ENCODE data around the gene ZNF79. TPM values are rescaled to one million over a fixed set of nuclear protein-coding genes. Genes with fewer than 3 reads are reported as not detected.
A peak's percentile ranks its signal among the peaks of the same experiment; 100 is the strongest.

Gene ZNF79
- total and polyA plus RNA-seq, 9 of the 15 experiments (the other 6 are each of a cell fraction or from before 2014, with no cell fraction given), result 0.62 to 7.0 (median 4.1) TPM

DNA sequence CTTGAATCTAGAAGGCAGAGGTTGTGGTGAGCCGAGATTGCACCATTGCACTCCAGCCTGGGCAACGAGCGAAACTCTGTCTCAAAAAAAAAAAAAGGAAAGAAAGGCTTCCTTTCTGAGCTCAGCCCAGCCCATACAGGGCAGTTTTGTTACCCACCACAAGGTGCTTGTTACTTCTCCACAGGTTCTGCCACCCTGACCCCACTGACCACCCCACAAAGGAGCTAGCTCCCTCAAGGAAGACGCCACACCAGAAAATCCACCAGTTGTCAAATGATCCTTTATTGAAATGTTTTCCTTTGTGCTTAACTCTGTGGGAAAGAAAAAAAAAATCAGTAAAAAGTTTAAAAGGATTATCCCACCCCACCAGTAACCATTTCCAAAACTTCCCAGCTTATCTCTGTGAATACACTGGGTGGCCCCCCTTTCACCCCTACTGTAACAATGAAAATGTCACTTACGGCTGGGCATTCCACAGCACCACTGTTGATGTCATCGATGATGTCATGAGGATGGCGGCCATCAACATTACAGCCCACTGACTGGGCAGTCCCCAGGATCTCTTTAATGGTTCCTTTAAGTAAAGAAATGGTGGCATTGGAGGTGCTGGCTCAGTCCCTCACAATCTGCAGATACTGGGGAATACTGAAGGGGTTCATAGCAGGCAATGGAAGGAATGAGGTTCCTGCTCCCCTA is 23.4 kb downstream of the ZNF79 start:
- no peak overlapping the region for H2AFZ ChIP-seq (ENCODE audit: low read depth, low read length)
- TF ChIP-seq ATF1 (CRISPR knock-in tag; IDR thresholded peaks at IDR 0.05), result no peak
- peak; percentile 86 for TF ChIP-seq ATF1 (tag; IDR thresholded peaks at IDR 0.05)
- TF ChIP-seq POLR2AphosphoS2 (IDR thresholded peaks at IDR 0.05; ENCODE audit: low read length), result 0 out of 2 replicates have a peak, but pooled peaks have one; percentile 18
- TF ChIP-seq, protein P1, sequence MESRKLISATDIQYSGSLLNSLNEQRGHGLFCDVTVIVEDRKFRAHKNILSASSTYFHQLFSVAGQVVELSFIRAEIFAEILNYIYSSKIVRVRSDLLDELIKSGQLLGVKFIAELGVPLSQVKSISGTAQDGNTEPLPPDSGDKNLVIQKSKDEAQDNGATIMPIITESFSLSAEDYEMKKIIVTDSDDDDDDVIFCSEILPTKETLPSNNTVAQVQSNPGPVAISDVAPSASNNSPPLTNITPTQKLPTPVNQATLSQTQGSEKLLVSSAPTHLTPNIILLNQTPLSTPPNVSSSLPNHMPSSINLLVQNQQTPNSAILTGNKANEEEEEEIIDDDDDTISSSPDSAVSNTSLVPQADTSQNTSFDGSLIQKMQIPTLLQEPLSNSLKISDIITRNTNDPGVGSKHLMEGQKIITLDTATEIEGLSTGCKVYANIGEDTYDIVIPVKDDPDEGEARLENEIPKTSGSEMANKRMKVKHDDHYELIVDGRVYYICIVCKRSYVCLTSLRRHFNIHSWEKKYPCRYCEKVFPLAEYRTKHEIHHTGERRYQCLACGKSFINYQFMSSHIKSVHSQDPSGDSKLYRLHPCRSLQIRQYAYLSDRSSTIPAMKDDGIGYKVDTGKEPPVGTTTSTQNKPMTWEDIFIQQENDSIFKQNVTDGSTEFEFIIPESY (CRISPR knock-in tag; IDR thresholded peaks at IDR 0.05), result peak; percentile 57; the same call in 1 of the 2 replicates
- TF ChIP-seq RBFOX2 (IDR thresholded peaks at IDR 0.05; ENCODE audit: low read depth, low read length), result peak; percentile 49
- TF ChIP-seq CREM (IDR thresholded peaks at IDR 0.05; ENCODE audit: low read depth), result peak; percentile 66
- peak in 1 of 3 experiments; percentile 55 for TF ChIP-seq YY1 (IDR thresholded peaks at IDR 0.05; ENCODE audit: borderline replicate concordance in 1 of 3, control insufficient read depth in 1 of 3, extremely low read depth in 1 of 3, insufficient read depth in 3 of 3, insufficient read length in 1 of 3, insufficient replicate concordance in 2 of 3, low read depth in 1 of 3, low read length in 2 of 3)
- TF ChIP-seq ZNF444 (CRISPR knock-in tag; IDR thresholded peaks at IDR 0.05), result no peak
- TF ChIP-seq ATF7 (IDR thresholded peaks at IDR 0.05), result peak; percentile 68; the same call in 1 of the 2 replicates
- TF ChIP-seq POLR2AphosphoS5 (IDR thresholded peaks at IDR 0.05; ENCODE audit: control insufficient read depth, insufficient read depth, low read depth, low read length), result 0 out of 2 replicates have a peak, but pooled peaks have one; percentile 10
- TF ChIP-seq TRIM28 (IDR thresholded peaks at IDR 0.05), result no peak
- TF ChIP-seq, protein P2, sequence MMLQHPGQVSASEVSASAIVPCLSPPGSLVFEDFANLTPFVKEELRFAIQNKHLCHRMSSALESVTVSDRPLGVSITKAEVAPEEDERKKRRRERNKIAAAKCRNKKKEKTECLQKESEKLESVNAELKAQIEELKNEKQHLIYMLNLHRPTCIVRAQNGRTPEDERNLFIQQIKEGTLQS (IDR thresholded peaks at IDR 0.05), result peak; percentile 88
- TF ChIP-seq, protein P2 (CRISPR knock-in tag; conservative IDR thresholded peaks at IDR 0.05), result no peak
- no peak for TF ChIP-seq CBFA2T2 (conservative IDR thresholded peaks at IDR 0.05)
- peak; percentile 46; the same call in 1 of the 2 replicates for TF ChIP-seq CREB1 (IDR thresholded peaks at IDR 0.05)
- 0 out of 2 replicates have a peak, but pooled peaks have one; percentile 51 for TF ChIP-seq CREB1 (CRISPR knock-in tag; IDR thresholded peaks at IDR 0.05)
- WGBS (ENCODE audit: insufficient coverage, low coverage, missing lambda C conversion rate), result 80% methylated on average over 6 of the region's 7 CpGs
- DNase-seq (ENCODE audit: extremely low read depth in 1 of 4, low spot score in 3 of 4) (peak in 3 of 4 experiments; percentile 27 to 45 (median 35)), FAIRE-seq (no peak), ATAC-seq (no peak)
- ChIA-PET POLR2A (interaction anchor here (0.6 to 5.5 kb wide), 7 partner anchors 16 to 445 kb away, joined by 3 to 30 read pairs (median 3); partner anchors contain the start of gene ZNF79), CTCF (ENCODE audit: low intra/inter-chr PET ratio) (no interaction called here)
- H3K79me2 ChIP-seq (ENCODE audit: control insufficient read depth, insufficient read depth, low read length), result peaks cover 59% of the 10 kb centered on the region
- H3K4me2 ChIP-seq (ENCODE audit: insufficient read depth, low read length), result peak overlapping the region; percentile 100; the same call in 1 of the 2 replicates
- H3K4me3 ChIP-seq, result peak overlapping the region; percentile 78; the same call in 1 of the 2 replicates
- H4K20me1 ChIP-seq (replicated peaks; ENCODE audit: control insufficient read depth, insufficient read depth, low read length), result peaks cover 35% of the 10 kb centered on the region
- H3K36me3 ChIP-seq (ENCODE audit: control insufficient read depth, insufficient read depth, low read length), result peaks cover 79% of the 10 kb centered on the region
- H3K9ac ChIP-seq (ENCODE audit: insufficient read depth in 1 of 2, low read depth in 2 of 2, low read length in 2 of 2), result no peak overlapping the region
- H3K27ac ChIP-seq (ENCODE audit: extremely low read depth, low read depth, low read length), result peak overlapping the region; percentile 82; the same call in 2 of the 3 replicates
- H3K9me1 ChIP-seq (ENCODE audit: control insufficient read depth, insufficient read depth, low read length), result no peaks in the 10 kb centered on the region
- in situ Hi-C loops (cut with MboI) (no loop called here), intact Hi-C loops (cut with micrococcal nuclease) (no loop called here)
- H3K27me3 ChIP-seq (ENCODE audit: control insufficient read depth in 2 of 2, insufficient read depth in 2 of 2, low read length in 2 of 2), result no peaks in the 10 kb centered on the region
- H3K9me3 ChIP-seq (replicated peaks; ENCODE audit: control insufficient read depth, insufficient read depth, low read depth, low read length), result peaks cover 12% of the 10 kb centered on the region
- BruUV-seq (replicated peaks), result no TSS peak
- peaks cover 15 to 16% of the 10 kb centered on the region in 2 experiments; a peak in 4 of 5 replicates for H3K4me1 ChIP-seq (replicated peaks in 1 of 2; ENCODE audit: control insufficient read depth in 2 of 2, insufficient read depth in 2 of 2, low read length in 2 of 2)
